ENCODE data around the gene TMEM234. TPM values are rescaled to one million over a fixed set of nuclear protein-coding genes. Genes with fewer than 3 reads are reported as not detected.
A peak's percentile ranks its signal among the peaks of the same experiment; 100 is the strongest.

Gene TMEM234
- total and polyA plus RNA-seq, 2 of the 13 experiments (the other 11 are each of a cell fraction or from before 2014, with no cell fraction given) = 6.1 to 9.0 TPM

DNA sequence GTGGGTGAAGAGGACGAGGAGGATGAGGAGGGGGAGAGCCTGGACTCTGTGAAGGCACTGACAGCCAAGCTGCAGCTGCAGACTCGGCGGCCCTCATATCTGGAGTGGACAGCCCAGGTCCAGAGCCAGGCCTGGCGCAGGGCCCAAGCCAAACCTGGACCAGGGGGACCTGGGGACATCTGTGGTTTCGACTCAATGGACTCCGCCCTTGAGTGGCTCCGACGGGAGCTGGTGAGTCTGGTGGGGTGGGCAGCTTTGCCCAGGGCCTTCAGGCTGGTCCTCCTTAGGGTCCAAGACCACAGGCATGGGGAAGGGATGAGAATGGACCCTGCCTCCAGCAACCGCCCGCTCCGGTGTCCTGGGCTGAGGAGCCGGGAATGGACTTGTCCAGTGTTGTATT is 25.3 kb upstream of the TMEM234 start:
- no peak overlapping the region for H3K27ac ChIP-seq (ENCODE audit: extremely low read length, insufficient read depth, low read length)
- H3K36me3 ChIP-seq (replicated peaks in 1 of 2; ENCODE audit: control insufficient read depth in 1 of 2, insufficient read depth in 2 of 2, low read length in 2 of 2) = no peaks in the 10 kb centered on the region
- ChIA-PET CTCF (ENCODE audit: low intra/inter-chr PET ratio, low total read pairs) (interaction anchor here (1.3 kb wide), 1 partner anchor 32 kb away, joined by 8 read pairs; no protein-coding TSS in a partner anchor), POLR2A (interaction anchor here (1.3 to 7.1 kb wide), 6 partner anchors 11 to 89 kb away, joined by 4 to 48 read pairs (median 15); partner anchors contain the start of genes HDAC1 and MARCKSL1)
- no peaks in the 10 kb centered on the region for H3K27me3 ChIP-seq (ENCODE audit: control insufficient read depth in 1 of 2, insufficient read depth in 2 of 2, low read length in 2 of 2)
- peak; percentile 8; the same call in 2 of the 3 replicates for ATAC-seq
- FAIRE-seq = no peak
- no peaks in the 10 kb centered on the region for H3K79me2 ChIP-seq (ENCODE audit: insufficient read depth, low read length)
- TF ChIP-seq HNRNPL (IDR thresholded peaks at IDR 0.05; ENCODE audit: low read depth, low read length) (0 out of 2 replicates have a peak, but pooled peaks have one; percentile 21), SATB2 (CRISPR knock-in tag; IDR thresholded peaks at IDR 0.05) (no peak), MYC (CRISPR knock-in tag; IDR thresholded peaks at IDR 0.05; ENCODE audit: borderline replicate concordance) (0 out of 2 replicates have a peak, but pooled peaks have one; percentile 4), DMAP1 (CRISPR knock-in tag; IDR thresholded peaks at IDR 0.05) (0 out of 2 replicates have a peak, but pooled peaks have one; percentile 4), SMAD9 (CRISPR knock-in tag; IDR thresholded peaks at IDR 0.05) (no peak), TCF12 (IDR thresholded peaks at IDR 0.05) (no peak), TCF12 (CRISPR knock-in tag; IDR thresholded peaks at IDR 0.05) (no peak)
- in situ Hi-C loops (cut with HindIII; ENCODE audit: extremely low pct_ligation_motif_present, low pct_unique_long_range_greater_than_20kb) = no loop called here
- peak overlapping the region; percentile 72 for H3K4me2 ChIP-seq (ENCODE audit: low read depth, low read length)
- peak overlapping the region; percentile 30 for H2AFZ ChIP-seq (ENCODE audit: low read length)
- H3K4me3 ChIP-seq (replicated peaks in 1 of 3; ENCODE audit: insufficient read depth in 1 of 3, low read depth in 2 of 3, low read length in 3 of 3) = peak overlapping the region in 2 of 3 experiments; percentile 22 to 58; a peak in 3 of 6 replicates
- no peak for DNase-seq (ENCODE audit: low spot score)
- no peaks in the 10 kb centered on the region for H4K20me1 ChIP-seq (ENCODE audit: insufficient read depth, low read length)
- H3K4me1 ChIP-seq (ENCODE audit: insufficient read depth, low read length) = peaks cover 83% of the 10 kb centered on the region
- H3K9ac ChIP-seq (ENCODE audit: insufficient read depth, low read depth, low read length) = peak overlapping the region; percentile 30; the same call in 1 of the 2 replicates
- no peaks in the 10 kb centered on the region for H3K9me3 ChIP-seq (ENCODE audit: low read length)
- intact Hi-C loops (cut with micrococcal nuclease; ENCODE audit: unreplicated experiment) = no loop called here
- BruUV-seq (replicated peaks) = no TSS peak
- WGBS (ENCODE audit: low lambda C conversion rate) = 14% methylated on average over 4 of the region's 12 CpGs

- ChIA-PET CTCF (ENCODE audit: low intra/inter-chr PET ratio, low total read pairs) (no interaction called here), POLR2A (interaction anchor here (1.4 to 7.1 kb wide), 4 partner anchors 11 to 90 kb away, joined by 4 to 48 read pairs (median 13); partner anchors contain the start of genes HDAC1 and MARCKSL1)
- H2AFZ ChIP-seq (ENCODE audit: low read length) = peak within 1 kb of the TSS; percentile 30
- intact Hi-C loops (cut with micrococcal nuclease; ENCODE audit: unreplicated experiment) = no loop called here
- H3K27ac ChIP-seq (ENCODE audit: extremely low read length, insufficient read depth, low read length) = no peak within 1 kb of the TSS
- H3K9me3 ChIP-seq (ENCODE audit: low read length) = no peaks in the 10 kb centered on the region
- H3K4me1 ChIP-seq (ENCODE audit: insufficient read depth, low read length) = peaks cover 83% of the 10 kb centered on the region
- H3K79me2 ChIP-seq (ENCODE audit: insufficient read depth, low read length) = no peaks in the 10 kb centered on the region
- H4K20me1 ChIP-seq (ENCODE audit: insufficient read depth, low read length) = no peaks in the 10 kb centered on the region
- peak within 1 kb of the TSS; percentile 30; the same call in 1 of the 2 replicates for H3K9ac ChIP-seq (ENCODE audit: insufficient read depth, low read depth, low read length)
- H3K4me3 ChIP-seq (replicated peaks in 1 of 3; ENCODE audit: insufficient read depth in 1 of 3, low read depth in 2 of 3, low read length in 3 of 3) = peak within 1 kb of the TSS in 2 of 3 experiments; percentile 22 to 58; a peak in 3 of 6 replicates
- no peaks in the 10 kb centered on the region for H3K36me3 ChIP-seq (replicated peaks in 1 of 2; ENCODE audit: control insufficient read depth in 1 of 2, insufficient read depth in 2 of 2, low read length in 2 of 2)
- BruUV-seq (replicated peaks) = no TSS peak
- ATAC-seq = no peak
- in situ Hi-C loops (cut with HindIII; ENCODE audit: extremely low pct_ligation_motif_present, low pct_unique_long_range_greater_than_20kb) = no loop called here
- no peaks in the 10 kb centered on the region for H3K27me3 ChIP-seq (ENCODE audit: control insufficient read depth in 1 of 2, insufficient read depth in 2 of 2, low read length in 2 of 2)
- H3K4me2 ChIP-seq (ENCODE audit: low read depth, low read length) = peak within 1 kb of the TSS; percentile 72
- no peak for FAIRE-seq
- WGBS (ENCODE audit: low lambda C conversion rate) = 10% methylated on average over 3 of the region's 3 CpGs
- no peak for DNase-seq (ENCODE audit: low spot score)
- TF ChIP-seq, protein P1, sequence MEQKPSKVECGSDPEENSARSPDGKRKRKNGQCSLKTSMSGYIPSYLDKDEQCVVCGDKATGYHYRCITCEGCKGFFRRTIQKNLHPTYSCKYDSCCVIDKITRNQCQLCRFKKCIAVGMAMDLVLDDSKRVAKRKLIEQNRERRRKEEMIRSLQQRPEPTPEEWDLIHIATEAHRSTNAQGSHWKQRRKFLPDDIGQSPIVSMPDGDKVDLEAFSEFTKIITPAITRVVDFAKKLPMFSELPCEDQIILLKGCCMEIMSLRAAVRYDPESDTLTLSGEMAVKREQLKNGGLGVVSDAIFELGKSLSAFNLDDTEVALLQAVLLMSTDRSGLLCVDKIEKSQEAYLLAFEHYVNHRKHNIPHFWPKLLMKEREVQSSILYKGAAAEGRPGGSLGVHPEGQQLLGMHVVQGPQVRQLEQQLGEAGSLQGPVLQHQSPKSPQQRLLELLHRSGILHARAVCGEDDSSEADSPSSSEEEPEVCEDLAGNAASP (CRISPR knock-in tag; IDR thresholded peaks at IDR 0.05; ENCODE audit: borderline replicate concordance) = no peak
- TF ChIP-seq ZNF326 (CRISPR knock-in tag; IDR thresholded peaks at IDR 0.05; ENCODE audit: borderline replicate concordance) (no peak), ZNF761 (CRISPR knock-in tag; conservative IDR thresholded peaks at IDR 0.05) (no peak), ZBTB34 (CRISPR knock-in tag; IDR thresholded peaks at IDR 0.05) (no peak), RXRB (CRISPR knock-in tag; IDR thresholded peaks at IDR 0.05; ENCODE audit: borderline replicate concordance) (no peak)
- TF ChIP-seq, protein P2, sequence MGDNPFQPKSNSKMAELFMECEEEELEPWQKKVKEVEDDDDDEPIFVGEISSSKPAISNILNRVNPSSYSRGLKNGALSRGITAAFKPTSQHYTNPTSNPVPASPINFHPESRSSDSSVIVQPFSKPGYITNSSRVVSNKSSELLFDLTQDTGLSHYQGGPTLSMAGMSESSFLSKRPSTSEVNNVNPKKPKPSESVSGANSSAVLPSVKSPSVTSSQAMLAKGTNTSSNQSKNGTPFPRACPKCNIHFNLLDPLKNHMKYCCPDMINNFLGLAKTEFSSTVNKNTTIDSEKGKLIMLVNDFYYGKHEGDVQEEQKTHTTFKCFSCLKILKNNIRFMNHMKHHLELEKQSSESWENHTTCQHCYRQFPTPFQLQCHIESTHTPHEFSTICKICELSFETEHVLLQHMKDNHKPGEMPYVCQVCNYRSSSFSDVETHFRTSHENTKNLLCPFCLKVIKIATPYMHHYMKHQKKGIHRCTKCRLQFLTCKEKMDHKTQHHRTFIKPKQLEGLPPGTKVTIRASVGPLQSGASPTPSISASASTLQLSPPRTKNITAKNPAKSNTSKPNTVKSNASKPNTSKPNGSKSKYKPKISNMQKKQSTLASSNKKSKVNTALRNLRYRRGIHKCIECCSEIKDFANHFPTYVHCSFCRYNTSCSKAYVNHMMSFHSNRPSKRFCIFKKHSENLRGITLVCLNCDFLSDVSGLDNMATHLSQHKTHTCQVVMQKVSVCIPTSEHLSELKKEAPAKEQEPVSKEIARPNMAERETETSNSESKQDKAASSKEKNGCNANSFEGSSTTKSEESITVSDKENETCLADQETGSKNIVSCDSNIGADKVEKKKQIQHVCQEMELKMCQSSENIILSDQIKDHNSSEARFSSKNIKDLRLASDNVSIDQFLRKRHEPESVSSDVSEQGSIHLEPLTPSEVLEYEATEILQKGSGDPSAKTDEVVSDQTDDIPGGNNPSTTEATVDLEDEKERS (CRISPR knock-in tag; IDR thresholded peaks at IDR 0.05) = no peak
These were observed 24.7 kb upstream of the TMEM234 start, which contains the start of gene FAM167B for GRCh38 chr1:32246888-32247273. Gene FAM167B (plus strand): TSS chr1:32247222. CDS start chr1:32247422, 200 bp downstream.
